NCI-H526 (cell line): Measurements from ENCODE around the gene RNF167.

Source experiments
- DNase-seq, 2 experiments: peaks; one replicate each; lab custom pipeline; 2025; lab: John Stamatoyannopoulos, UW

RNF167 gene

DNA sequence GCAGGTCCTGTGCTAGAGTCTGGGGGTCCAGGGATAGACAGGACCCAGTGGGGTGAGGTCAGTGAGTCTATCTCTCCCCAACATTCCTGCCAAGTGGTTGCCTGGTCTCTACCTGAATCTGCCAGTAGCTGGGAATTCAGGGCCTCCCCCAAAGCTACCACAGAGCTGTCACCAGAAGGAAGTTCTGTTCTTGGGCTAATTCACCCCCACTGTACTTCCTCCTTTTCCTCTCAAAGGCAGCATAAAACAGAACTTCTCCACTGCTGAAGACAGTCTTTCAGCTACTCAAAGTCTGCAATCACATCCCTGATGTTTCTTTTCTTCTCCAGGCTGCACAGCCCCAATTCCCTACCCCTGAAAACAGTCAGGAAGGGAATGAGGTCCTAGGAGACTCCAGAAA, 38.7 kb downstream of the RNF167 start:
- DNase-seq: no peak

DNA sequence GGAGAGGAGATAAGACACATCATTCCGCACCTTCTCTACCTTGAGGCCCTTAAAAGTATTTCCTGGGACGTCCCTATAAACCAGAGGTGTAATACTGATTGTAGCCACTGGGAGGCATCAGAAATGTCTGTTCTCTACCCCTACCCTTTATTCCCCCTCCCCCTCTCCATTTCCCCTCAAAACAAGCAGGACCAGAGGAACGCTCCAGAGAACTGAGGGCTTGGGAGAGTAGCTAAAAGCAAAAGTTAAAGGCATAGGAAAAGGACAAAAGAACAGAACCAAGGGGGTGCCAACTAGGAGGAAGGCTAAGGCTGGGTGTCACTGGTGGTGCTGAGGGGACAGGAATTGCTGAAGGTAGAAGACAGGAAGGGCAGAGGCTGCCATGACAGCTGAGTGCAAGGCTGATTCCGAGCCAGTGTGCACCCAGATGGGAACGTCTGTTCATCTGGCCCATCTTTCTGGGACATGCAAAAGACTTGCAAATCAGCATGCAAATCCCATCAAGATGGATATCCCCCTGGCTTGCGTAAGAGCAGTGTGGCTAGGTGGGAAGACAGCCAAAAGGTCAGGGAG, 40.7 kb downstream of the RNF167 start:
- DNase-seq: peak; percentile 90 to 92

DNA sequence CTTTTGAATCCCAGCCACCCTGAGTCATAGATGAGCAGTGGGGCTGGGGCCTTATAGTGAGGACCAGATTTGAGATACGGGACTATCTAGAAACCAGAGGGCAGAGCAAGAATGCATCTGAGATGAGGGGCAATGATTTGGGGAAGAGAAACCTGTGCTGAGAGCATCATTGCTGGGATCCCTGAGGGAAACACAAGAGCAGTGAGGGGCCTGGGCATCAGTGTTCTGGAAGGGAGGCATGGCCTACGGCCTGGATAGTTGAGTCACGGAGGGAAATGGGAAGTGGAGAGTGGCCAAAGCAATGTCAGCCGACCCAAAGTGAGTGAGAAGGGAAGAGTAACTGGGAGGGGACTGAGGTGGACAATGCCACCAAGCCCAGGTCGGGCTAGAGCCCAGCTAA, 42.2 kb downstream of the RNF167 start:
- no peak for DNase-seq

GRCh38 chr17:4986403-4986802, 46.3 kb downstream of the RNF167 start:
- no peak for DNase-seq

GRCh38 chr17:4986951-4987766, 47.1 kb downstream of the RNF167 start, which contains the start of gene CAMTA2:
CAMTA2 (minus strand) TSS chr17:4987675; CDS start chr17:4986222, 1,453 bp downstream.
- peak; percentile 63 to 86 for DNase-seq

GRCh38 chr17:4987767-4988567, 47.9 kb downstream of the RNF167 start:
- no peak for DNase-seq

DNA sequence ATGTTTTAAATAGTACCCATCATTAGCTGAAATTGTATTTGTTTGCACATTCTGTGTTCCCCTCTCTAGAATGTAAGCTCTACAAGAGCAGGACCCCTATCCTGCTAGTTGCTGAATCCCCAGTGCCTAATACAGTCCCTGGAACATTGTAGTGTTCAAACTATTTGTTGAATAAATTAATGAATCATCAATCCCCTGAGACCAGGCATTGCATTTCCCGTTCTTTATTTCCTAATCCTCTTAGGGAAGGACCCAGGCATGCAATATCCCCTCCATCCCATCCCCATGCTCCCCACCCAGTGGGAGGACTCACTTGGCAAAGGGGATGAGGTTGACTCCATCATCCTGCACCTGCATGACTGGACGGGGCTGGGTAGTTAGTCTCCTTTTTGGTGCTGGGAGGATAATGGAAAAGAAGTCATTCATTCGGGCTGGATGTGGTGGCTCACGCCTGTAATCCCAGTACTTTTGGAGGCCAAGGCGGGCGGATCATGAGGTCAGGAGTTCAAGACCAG, 54.1 kb downstream of the RNF167 start:
- DNase-seq: no peak
